Left lung (tissue), 10 donors: ENCODE measurements around the gene PLEKHG5. TPM values are rescaled to one million over a fixed set of nuclear protein-coding genes. Genes with fewer than 3 reads are reported as not detected.
A peak's percentile ranks its signal among the peaks of the same experiment; 100 is the strongest.
"Not testable (repeated sequence)": the region's sequence is repeated elsewhere in the genome, so short reads cannot be mapped to it uniquely, and the experiment has no call there.

Experiments used
- ATAC-seq: fragments of 200-7000 bp; cut with Tn5 transposase; one replicate; pipeline ENCODE4 v1.9.1; 2020; ENCODE audit warnings: moderate library complexity
- DNase-seq, 4 donors: peaks; one replicate each; pipeline ENCODE4 v3.0.0-alpha.2; 2013 to 2020
- H3K27ac ChIP-seq, 2 donors: fragments of 200-600 bp; sonication (generic) in 1 of 2; one replicate each; pipeline versions ENCODE4 v1.5.0 to v1.8.0; 2020 to 2021
- H3K27me3 ChIP-seq, 2 donors: fragments of 200-600 bp; sonication (generic) in 1 of 2; one replicate each; pipeline versions ENCODE4 v1.5.0 to v1.8.0; 2020 to 2021
- H3K36me3 ChIP-seq, 2 donors: fragments of 200-600 bp; sonication (generic) in 1 of 2; one replicate each; pipeline versions ENCODE4 v1.5.0 to v1.8.0; 2020 to 2021
- H3K4me1 ChIP-seq, 2 donors: fragments of 200-600 bp; one replicate each; pipeline ENCODE4 v1.8.0; 2021
- H3K4me3 ChIP-seq, 2 donors: fragments of 200-600 bp; sonication (generic) in 1 of 2; one replicate each; pipeline versions ENCODE4 v1.5.0 to v1.8.0; 2020 to 2021; ENCODE audit warnings: mild to moderate bottlenecking in 1 of 2
- H3K9me3 ChIP-seq, 2 donors: fragments of 200-600 bp; sonication (generic) in 1 of 2; one replicate each; pipeline versions ENCODE4 v1.5.0 to v1.8.0; 2020 to 2021
- intact Hi-C, 2 donors: fragments of 100-400 bp; cut with DNase I; formaldehyde crosslinking; loops; one replicate each; pipeline versions ENCODE4 v1.11.2 to v1.14.2; 2022
- polyA plus RNA-seq, 6 donors: library from polyadenylated mRNA; unstranded; fragments of 120-200 nt; gene quantifications; one replicate each; pipeline ENCODE4 v1.2.1, GENCODE V29; 2013; ENCODE audit not compliant: insufficient read length in 6 of 6
- total RNA-seq, 2 donors: library from RNA; stranded (reverse); fragmentation: NEBNext Ultra II Directional; extraction: Animal tissue kit (Norgen Biotek cat#: 25700); gene quantifications; one replicate each; pipeline ENCODE4 v1.2.1, GENCODE V29; 2021
- TF ChIP-seq, protein P1 (sequence below), 2 donors: fragments of 200-600 bp; sonication (generic) in 1 of 2; IDR thresholded peaks; one replicate each; pipeline versions ENCODE4 v1.5.0 to v1.8.0; 2021; ENCODE audit warnings: antibody characterized with exemption in 2 of 2
- donor health status: DM: no; HTN: yes; CAD: no.
- donor health status: DM: no; HTN: no; CAD: no.

Gene PLEKHG5
- total and polyA plus RNA-seq, 8 donors: 6.3 to 35.7 (median 28.8) TPM

GRCh38 chr1:6435129-6435528 is 56.3 kb downstream of the PLEKHG5 start:
- H3K9me3 ChIP-seq: no peaks in the 10 kb centered on the region
- H3K27ac ChIP-seq: no peak overlapping the region
- no peak for ATAC-seq
- H3K4me3 ChIP-seq: no peak overlapping the region
- H3K27me3 ChIP-seq: peaks cover 0 to 64% of the 10 kb centered on the region in 2 donors
- DNase-seq: no peak
- H3K36me3 ChIP-seq: no peaks in the 10 kb centered on the region
- peaks cover 0 to 3% of the 10 kb centered on the region in 2 donors for H3K4me1 ChIP-seq
- TF ChIP-seq, protein P1, sequence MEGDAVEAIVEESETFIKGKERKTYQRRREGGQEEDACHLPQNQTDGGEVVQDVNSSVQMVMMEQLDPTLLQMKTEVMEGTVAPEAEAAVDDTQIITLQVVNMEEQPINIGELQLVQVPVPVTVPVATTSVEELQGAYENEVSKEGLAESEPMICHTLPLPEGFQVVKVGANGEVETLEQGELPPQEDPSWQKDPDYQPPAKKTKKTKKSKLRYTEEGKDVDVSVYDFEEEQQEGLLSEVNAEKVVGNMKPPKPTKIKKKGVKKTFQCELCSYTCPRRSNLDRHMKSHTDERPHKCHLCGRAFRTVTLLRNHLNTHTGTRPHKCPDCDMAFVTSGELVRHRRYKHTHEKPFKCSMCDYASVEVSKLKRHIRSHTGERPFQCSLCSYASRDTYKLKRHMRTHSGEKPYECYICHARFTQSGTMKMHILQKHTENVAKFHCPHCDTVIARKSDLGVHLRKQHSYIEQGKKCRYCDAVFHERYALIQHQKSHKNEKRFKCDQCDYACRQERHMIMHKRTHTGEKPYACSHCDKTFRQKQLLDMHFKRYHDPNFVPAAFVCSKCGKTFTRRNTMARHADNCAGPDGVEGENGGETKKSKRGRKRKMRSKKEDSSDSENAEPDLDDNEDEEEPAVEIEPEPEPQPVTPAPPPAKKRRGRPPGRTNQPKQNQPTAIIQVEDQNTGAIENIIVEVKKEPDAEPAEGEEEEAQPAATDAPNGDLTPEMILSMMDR (IDR thresholded peaks at IDR 0.05): no peak
- intact Hi-C loops: no loop called here

DNA sequence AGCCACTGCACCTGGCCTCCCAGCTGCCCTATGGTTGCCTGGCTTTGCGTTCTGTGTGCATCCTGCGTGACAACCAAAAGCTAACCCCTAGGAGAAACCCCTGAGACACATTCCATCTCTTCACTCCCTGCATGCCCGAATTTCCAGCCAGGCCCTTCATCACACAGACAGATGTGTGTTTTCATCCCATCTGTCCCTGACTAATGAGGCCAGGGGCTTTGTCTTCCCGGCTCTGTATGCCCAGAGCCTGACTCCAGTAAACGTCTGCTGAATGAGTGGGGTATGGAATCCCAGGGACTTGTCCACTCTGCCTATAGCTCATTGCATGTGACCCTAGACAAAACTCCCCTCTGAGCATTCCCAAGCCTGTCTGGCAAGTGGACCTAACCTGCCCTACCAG is 57.3 kb downstream of the PLEKHG5 start:
- H3K4me1 ChIP-seq: no peaks in the 10 kb centered on the region
- DNase-seq (no peak), ATAC-seq (no peak)
- TF ChIP-seq, protein P1 (IDR thresholded peaks at IDR 0.05): no peak
- no peaks in the 10 kb centered on the region for H3K36me3 ChIP-seq
- no peak overlapping the region for H3K4me3 ChIP-seq
- peaks cover 0 to 64% of the 10 kb centered on the region in 2 donors for H3K27me3 ChIP-seq
- H3K9me3 ChIP-seq: no peaks in the 10 kb centered on the region
- H3K27ac ChIP-seq: no peak overlapping the region
- intact Hi-C loops: no loop called here

GRCh38 chr1:6431645-6432579 is 59.6 kb downstream of the PLEKHG5 start:
- intact Hi-C loops, H3K9me3 ChIP-seq, H3K4me1 ChIP-seq, ATAC-seq, H3K4me3 ChIP-seq, H3K27ac ChIP-seq, H3K36me3 ChIP-seq: not testable (repeated sequence)
- peaks cover 0 to 64% of the 10 kb centered on the region in 2 donors for H3K27me3 ChIP-seq
- peak in 1 of 4 donors; percentile 65 for DNase-seq

- H3K27ac ChIP-seq, DNase-seq, H3K4me1 ChIP-seq, intact Hi-C loops, H3K36me3 ChIP-seq, H3K9me3 ChIP-seq, H3K4me3 ChIP-seq, ATAC-seq: not testable (repeated sequence)
- H3K27me3 ChIP-seq: peaks cover 18 to 77% of the 10 kb centered on the region in 2 donors
Measured at GRCh38 chr1:6429660-6430411, 61.6 kb downstream of the PLEKHG5 start.

GRCh38 chr1:6428453-6428852 is 63.0 kb downstream of the PLEKHG5 start:
- Histone ChIP-seq H3K4me1 (peaks cover 5 to 19% of the 10 kb centered on the region in 2 donors), H3K27me3 (peaks cover 32 to 86% of the 10 kb centered on the region in 2 donors)
- H3K4me3 ChIP-seq, H3K27ac ChIP-seq, ATAC-seq, intact Hi-C loops, H3K36me3 ChIP-seq, H3K9me3 ChIP-seq, DNase-seq: not testable (repeated sequence)

- no peak overlapping the region for H3K4me3 ChIP-seq
- H3K4me1 ChIP-seq: peaks cover 9 to 24% of the 10 kb centered on the region in 2 donors
- intact Hi-C loops: no loop called here
- DNase-seq (peak in 1 of 4 donors; percentile 71), ATAC-seq (no peak)
- TF ChIP-seq, protein P1 (IDR thresholded peaks at IDR 0.05): no peak
- H3K9me3 ChIP-seq: no peaks in the 10 kb centered on the region
- H3K36me3 ChIP-seq: no peaks in the 10 kb centered on the region
- peaks cover 32 to 93% of the 10 kb centered on the region in 2 donors for H3K27me3 ChIP-seq
- no peak overlapping the region for H3K27ac ChIP-seq
Measured at GRCh38 chr1:6427441-6428390, 63.8 kb downstream of the PLEKHG5 start.
